ENCODE data around the gene CYSLTR2.

Gene CYSLTR2

GRCh38 chr13:48748681-48749080 lies 95.0 kb downstream of the CYSLTR2 start:
- no peak for DNase-seq

DNA sequence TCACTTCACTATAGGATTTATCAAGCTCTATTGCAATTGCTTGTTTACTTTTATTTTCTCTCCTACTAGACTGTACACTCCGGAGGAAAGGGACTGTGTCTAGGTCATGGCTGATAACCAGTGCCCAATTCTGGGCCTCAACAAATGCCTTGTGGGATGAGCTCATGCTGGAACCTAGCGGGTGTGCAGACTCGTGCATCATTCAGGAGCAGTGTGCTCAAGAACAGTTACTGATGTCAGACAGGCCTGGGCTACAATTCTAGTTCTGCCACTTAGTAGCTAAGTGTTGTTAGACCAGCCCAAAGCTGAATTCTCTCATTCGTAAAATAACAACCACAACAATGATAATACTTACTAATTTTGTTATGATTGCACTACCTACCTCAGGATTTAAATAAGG lies 95.4 kb downstream of the CYSLTR2 start:
- DNase-seq, result no peak

DNA sequence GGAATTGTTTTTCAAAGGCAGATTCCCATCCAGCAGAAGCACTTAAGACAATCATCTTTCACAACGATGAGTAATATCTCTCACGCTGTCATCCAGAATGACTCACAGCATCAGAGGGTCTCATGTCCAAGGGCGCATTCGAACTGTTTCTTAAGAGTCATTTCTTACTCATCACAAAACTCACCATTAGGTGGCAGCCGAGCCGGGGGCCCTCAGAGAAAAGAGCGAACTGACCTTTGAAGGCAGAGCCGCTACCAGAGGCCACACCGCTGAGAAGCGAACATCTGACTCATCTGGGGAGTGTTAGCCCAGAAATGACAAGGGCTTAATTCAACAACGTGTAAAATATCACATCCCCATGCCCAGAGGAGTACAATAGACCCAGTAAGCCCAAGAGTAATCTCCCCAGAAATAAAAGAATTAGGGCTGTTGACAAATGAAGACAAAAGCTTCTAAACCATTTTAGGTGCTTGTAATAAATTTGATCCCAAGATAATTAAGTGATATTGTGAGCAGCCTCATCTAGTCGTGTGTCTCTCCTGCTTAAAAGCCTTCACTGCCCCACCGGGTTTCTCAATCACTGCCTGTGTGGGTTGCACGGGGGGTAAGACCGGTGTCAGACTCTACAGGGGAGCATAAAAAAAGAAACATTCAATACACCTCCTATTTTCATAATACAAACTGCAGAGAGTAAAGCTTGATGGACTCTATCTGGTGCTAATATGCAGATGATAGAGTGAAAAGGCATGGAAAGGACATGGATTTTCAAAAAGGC lies 96.2 kb downstream of the CYSLTR2 start:
- DNase-seq, result peak; percentile 40

DNA sequence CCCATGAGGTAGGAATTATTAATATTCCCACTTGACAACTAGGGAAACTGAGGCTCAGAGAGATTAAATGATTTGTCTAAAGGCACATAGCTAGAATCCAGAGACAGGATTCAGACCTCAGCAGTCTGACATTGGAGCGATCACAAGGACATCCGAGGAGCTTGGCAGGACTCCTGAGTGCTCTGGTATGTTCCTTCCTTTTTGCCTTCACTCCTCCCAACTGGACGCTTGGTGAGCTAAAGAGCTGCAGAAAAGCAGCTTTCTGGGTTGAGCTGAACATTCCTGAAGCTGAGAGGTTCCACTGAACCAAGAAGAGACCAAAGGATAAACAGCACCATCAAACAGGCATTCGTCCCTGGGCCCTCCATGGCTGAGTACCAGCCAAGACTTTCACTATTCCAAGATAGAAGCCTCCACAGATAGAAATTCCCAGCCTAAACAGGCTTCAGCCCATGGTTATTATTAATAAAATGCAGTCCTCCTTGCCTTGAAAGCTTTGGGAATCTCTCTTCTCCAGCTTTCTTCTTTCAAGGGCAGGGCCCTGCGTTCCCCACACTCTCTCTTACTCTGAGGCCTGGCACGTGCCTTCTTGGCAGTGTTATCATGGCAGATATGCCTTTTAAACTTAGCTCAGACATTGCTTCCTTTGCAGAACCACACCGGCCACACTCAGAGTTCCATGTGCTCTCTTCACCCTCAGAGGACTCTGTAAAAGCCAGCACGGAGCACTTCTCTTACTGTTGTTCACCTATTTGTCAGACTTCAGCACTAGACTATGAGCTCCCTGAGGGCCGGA lies 97.1 kb downstream of the CYSLTR2 start:
- DNase-seq, result no peak

DNA sequence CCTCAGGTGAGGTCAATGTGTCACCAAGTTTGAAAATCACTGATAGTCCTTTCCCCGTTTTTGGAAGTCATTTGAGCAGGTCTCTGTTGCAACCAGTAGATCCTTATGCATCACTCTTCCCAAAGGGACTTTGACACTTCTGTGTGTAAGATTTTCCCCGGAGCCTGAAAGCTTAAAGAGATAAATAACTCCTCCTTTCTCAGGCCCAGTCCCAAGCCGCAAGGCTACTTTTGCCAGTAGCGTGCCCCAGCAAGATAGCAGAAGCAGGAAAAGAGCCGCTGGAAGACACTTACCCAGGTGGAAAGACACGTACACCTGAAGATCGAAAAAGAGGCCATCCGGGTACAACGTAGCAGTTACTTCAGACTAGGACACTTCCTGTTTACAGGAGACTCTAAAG lies 106.9 kb downstream of the CYSLTR2 start:
- no peak for DNase-seq

Measured in right hindlimb (tissue), 1 donor.